Natural killer cell (primary cell): ENCODE results near the gene NTMT1. TPM values are rescaled to one million over a fixed set of nuclear protein-coding genes. Genes with fewer than 3 reads are reported as not detected.

Source experiments
- ATAC-seq, 3 donors: fragments of 150-1000 bp in 2 of 3; fragments of 200-7000 bp in 1 of 3; cut with Tn5 transposase; 1 replicate in 1 of 3; 2 replicates in 2 of 3; pipeline ENCODE4 v1.10.0; 2021; ENCODE audit warnings: mild to moderate bottlenecking in 2 of 3, moderate library complexity in 2 of 3
- DNase-seq, 2 donors: peaks; one replicate each; pipeline versions ENCODE4 v3.0.0 to v3.0.0-alpha.2; 2013 to 2021; ENCODE audit warnings: mixed read lengths in 1 of 2
- H3K27ac ChIP-seq: one replicate; pipeline ENCODE4 v1.5.1; 2013; ENCODE audit warnings: mild to moderate bottlenecking, low read length
- H3K27me3 ChIP-seq: one replicate; pipeline ENCODE4 v1.6.1; 2013; ENCODE audit warnings: low read length; ENCODE audit not compliant: control insufficient read depth, insufficient read depth
- H3K36me3 ChIP-seq: one replicate; pipeline ENCODE4 v1.6.1; 2013; ENCODE audit warnings: low read length; ENCODE audit not compliant: control insufficient read depth, insufficient read depth
- H3K4me1 ChIP-seq: one replicate; pipeline ENCODE4 v1.6.1; 2013; ENCODE audit warnings: low read length; ENCODE audit not compliant: control insufficient read depth, insufficient read depth
- H3K4me3 ChIP-seq: one replicate; pipeline ENCODE4 v1.5.1; 2013; ENCODE audit warnings: low read length
- H3K9me3 ChIP-seq: one replicate; pipeline ENCODE4 v1.6.1; 2013; ENCODE audit warnings: low read length; ENCODE audit not compliant: control insufficient read depth, insufficient read depth
- H3K27ac Mint-ChIP-seq, 2 donors: one replicate each; pipeline ENCODE4 v1.8.0; 2022; ENCODE audit warnings: mild to moderate bottlenecking in 2 of 2, mixed read lengths in 2 of 2, moderate library complexity in 1 of 2
- H3K27me3 Mint-ChIP-seq, 2 donors: one replicate each; pipeline ENCODE4 v1.8.0; 2022; ENCODE audit warnings: low read depth in 2 of 2, mixed read lengths in 2 of 2
- H3K36me3 Mint-ChIP-seq: one replicate; pipeline ENCODE4 v1.8.0; 2022; ENCODE audit warnings: mixed read lengths
- H3K4me1 Mint-ChIP-seq, 2 donors: one replicate each; pipeline ENCODE4 v1.8.0; 2022; ENCODE audit warnings: mixed read lengths in 2 of 2
- H3K4me3 Mint-ChIP-seq: one replicate; pipeline ENCODE4 v1.8.0; 2022; ENCODE audit warnings: mild to moderate bottlenecking, moderate library complexity, mixed read lengths
- H3K9me3 Mint-ChIP-seq, 2 donors: one replicate each; pipeline ENCODE4 v1.8.0; 2022; ENCODE audit warnings: mixed read lengths in 2 of 2
- WGBS: methylation state at CpG from one replicate; pipeline ENCODE4 v1.1.7; 2013; ENCODE audit warnings: missing lambda C conversion rate; ENCODE audit not compliant: insufficient coverage; 5-methylcytosine and 5-hydroxymethylcytosine counted together
- intact Hi-C: fragments of 100-400 bp; cut with micrococcal nuclease; formaldehyde crosslinking; loops from one replicate; pipeline ENCODE4 v1.14.2; 2022
- total RNA-seq, 4 donors: library from RNA; stranded (reverse); fragments of 120-200 nt in 1 of 4; gene quantifications; one replicate each; pipeline versions ENCODE4 v1.2.3 to v1.2.4, GENCODE V29; 2013 to 2022
- TF ChIP-seq, protein P1 (sequence below): fragments of 200-600 bp; IDR thresholded peaks from one replicate; pipeline ENCODE4 v1.8.0; 2022; ENCODE audit warnings: antibody characterized with exemption

The NTMT1 gene
- total RNA-seq, 3 donors from 2014 or later (not counting 1 experiment from before 2014, with no cell fraction given) = 17.1 to 23.5 (median 17.1) TPM

DNA sequence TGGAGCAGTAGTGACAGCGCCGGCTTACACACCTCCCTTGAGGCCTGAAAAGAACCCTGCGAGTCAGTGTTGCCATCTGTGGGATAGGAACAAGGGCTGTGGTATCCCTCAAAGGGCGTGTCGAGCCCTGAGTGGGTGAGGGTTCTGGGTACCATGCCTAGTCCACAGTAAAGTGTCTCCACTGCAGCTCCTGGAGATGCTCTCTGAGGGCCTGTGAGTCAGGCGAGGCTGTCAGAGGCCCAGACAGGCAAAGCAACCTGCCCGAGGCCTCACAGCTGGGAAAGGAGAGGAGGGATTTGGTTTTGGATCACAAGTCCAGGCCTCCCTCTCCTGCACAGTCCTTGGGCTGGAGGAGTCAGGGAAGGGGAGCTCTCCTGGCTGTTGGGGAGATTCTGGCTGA lies 45.6 kb downstream of the NTMT1 start:
- H3K27ac Mint-ChIP-seq = no peak overlapping the region

DNA sequence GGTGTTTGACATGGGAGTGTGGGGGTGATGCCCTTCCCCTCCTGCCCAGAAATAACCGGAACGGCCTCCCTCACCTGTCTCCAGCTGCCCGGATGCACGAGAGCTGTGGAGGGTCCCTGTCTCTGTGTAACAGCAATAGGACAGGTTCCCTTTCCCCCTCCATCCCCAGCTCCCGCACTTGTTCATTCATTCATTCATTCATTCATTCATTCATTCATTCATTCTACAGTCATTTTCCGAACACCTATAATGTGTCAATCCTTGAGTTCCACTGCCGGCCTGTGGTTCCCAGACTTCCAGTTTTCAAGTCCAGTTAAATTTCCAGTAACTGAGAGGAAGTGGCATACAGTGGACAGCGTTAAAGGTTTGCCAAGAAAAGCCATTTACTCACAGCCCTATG lies 46.7 kb downstream of the NTMT1 start:
- Mint-ChIP-seq H3K27me3 (peaks cover 0 to 8% of the 10 kb centered on the region in 2 donors), H3K4me3 (no peak overlapping the region), H3K4me1 (no peaks in the 10 kb centered on the region), H3K9me3 (no peaks in the 10 kb centered on the region), H3K27ac (no peak overlapping the region), H3K36me3 (no peaks in the 10 kb centered on the region)
- Histone ChIP-seq H3K27ac (no peak overlapping the region), H3K4me1 (no peaks in the 10 kb centered on the region), H3K9me3 (no peaks in the 10 kb centered on the region), H3K36me3 (no peaks in the 10 kb centered on the region), H3K4me3 (no peak overlapping the region), H3K27me3 (no peaks in the 10 kb centered on the region)
- TF ChIP-seq, protein P1, sequence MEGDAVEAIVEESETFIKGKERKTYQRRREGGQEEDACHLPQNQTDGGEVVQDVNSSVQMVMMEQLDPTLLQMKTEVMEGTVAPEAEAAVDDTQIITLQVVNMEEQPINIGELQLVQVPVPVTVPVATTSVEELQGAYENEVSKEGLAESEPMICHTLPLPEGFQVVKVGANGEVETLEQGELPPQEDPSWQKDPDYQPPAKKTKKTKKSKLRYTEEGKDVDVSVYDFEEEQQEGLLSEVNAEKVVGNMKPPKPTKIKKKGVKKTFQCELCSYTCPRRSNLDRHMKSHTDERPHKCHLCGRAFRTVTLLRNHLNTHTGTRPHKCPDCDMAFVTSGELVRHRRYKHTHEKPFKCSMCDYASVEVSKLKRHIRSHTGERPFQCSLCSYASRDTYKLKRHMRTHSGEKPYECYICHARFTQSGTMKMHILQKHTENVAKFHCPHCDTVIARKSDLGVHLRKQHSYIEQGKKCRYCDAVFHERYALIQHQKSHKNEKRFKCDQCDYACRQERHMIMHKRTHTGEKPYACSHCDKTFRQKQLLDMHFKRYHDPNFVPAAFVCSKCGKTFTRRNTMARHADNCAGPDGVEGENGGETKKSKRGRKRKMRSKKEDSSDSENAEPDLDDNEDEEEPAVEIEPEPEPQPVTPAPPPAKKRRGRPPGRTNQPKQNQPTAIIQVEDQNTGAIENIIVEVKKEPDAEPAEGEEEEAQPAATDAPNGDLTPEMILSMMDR = no peak
- DNase-seq (no peak), ATAC-seq (no peak)
- WGBS = 86% methylated on average over 8 of the region's 8 CpGs
- intact Hi-C loops = no loop called here

More for the DNA sequence above, 45.6 kb downstream of the NTMT1 start:
- H3K4me1 ChIP-seq = peaks cover 1% of the 10 kb centered on the region
- H3K27me3 Mint-ChIP-seq = peaks cover 7 to 11% of the 10 kb centered on the region in 2 donors
- DNase-seq (no peak), ATAC-seq (no peak)
- no peak overlapping the region for H3K4me3 ChIP-seq
- intact Hi-C loops = no loop called here
- peaks cover 2% of the 10 kb centered on the region for H3K27me3 ChIP-seq
- no peaks in the 10 kb centered on the region for H3K36me3 Mint-ChIP-seq
- H3K27ac ChIP-seq = no peak overlapping the region
- no peaks in the 10 kb centered on the region for H3K9me3 ChIP-seq
- no peaks in the 10 kb centered on the region for H3K4me1 Mint-ChIP-seq
- H3K9me3 Mint-ChIP-seq = no peaks in the 10 kb centered on the region
- WGBS = 66% methylated on average over 7 of the region's 7 CpGs
- TF ChIP-seq, protein P1 = no peak
- no peaks in the 10 kb centered on the region for H3K36me3 ChIP-seq
- no peak overlapping the region for H3K4me3 Mint-ChIP-seq

DNA sequence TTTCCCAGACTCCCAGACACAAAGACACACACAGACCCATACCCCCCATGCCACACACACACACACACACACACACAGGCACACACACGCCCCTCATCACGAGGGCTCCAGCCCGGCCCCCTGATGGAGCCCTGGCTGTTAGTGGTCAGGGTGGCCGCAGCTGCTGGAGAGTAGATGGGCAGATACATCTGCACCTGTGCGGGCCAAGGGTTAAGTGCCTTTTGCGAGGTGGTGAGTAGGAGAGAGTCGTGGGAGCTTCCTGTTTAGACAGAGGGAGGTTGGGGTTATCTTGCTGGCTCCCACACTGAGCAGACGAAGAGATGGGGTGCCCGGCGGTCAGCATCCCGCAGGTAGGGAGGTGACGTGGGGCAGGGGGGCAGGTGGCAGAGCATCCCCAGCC lies 47.6 kb downstream of the NTMT1 start:
- no peak overlapping the region for H3K4me3 ChIP-seq
- 66% methylated on average over 12 of the region's 12 CpGs for WGBS
- Mint-ChIP-seq H3K9me3 (no peaks in the 10 kb centered on the region), H3K27ac (no peak overlapping the region), H3K4me1 (no peaks in the 10 kb centered on the region), H3K36me3 (no peaks in the 10 kb centered on the region), H3K27me3 (peaks cover 0 to 13% of the 10 kb centered on the region in 2 donors), H3K4me3 (no peak overlapping the region)
- no peaks in the 10 kb centered on the region for H3K9me3 ChIP-seq
- TF ChIP-seq, protein P1 = no peak
- DNase-seq (no peak), ATAC-seq (no peak)
- H3K27ac ChIP-seq = no peak overlapping the region
- H3K36me3 ChIP-seq = no peaks in the 10 kb centered on the region
- H3K27me3 ChIP-seq = no peaks in the 10 kb centered on the region
- intact Hi-C loops = no loop called here
- H3K4me1 ChIP-seq = no peaks in the 10 kb centered on the region

DNA sequence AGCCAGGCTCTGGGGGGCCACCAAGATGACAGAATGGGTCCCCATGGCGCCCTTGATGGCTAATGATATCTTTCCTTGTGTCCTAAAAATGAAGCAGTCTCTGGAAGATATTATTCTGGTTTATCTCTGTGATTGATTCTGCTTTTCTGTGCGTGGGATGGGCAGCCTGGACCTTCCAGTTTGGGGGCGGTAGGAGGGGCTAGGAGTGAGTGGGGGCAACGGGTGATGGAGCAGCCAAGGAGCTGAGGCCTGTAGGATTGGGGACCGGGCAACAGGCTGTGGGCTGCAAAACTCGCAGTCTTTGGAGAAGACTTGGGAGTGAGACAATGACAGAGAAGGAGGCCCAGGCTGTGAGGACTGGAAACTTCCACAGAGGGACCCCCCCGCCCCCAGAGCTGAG lies 48.3 kb downstream of the NTMT1 start:
- H3K27me3 ChIP-seq = no peaks in the 10 kb centered on the region
- DNase-seq = no peak
- Mint-ChIP-seq H3K27ac (no peak overlapping the region), H3K9me3 (no peaks in the 10 kb centered on the region), H3K4me3 (no peak overlapping the region), H3K4me1 (no peaks in the 10 kb centered on the region), H3K36me3 (no peaks in the 10 kb centered on the region), H3K27me3 (peaks cover 0 to 13% of the 10 kb centered on the region in 2 donors)
- no peaks in the 10 kb centered on the region for H3K9me3 ChIP-seq
- ATAC-seq = no peak
- H3K4me3 ChIP-seq = no peak overlapping the region
- intact Hi-C loops = no loop called here
- TF ChIP-seq, protein P1 = no peak
- H3K4me1 ChIP-seq = no peaks in the 10 kb centered on the region
- H3K27ac ChIP-seq = no peak overlapping the region
- 80% methylated on average over 7 of the region's 7 CpGs for WGBS
- no peaks in the 10 kb centered on the region for H3K36me3 ChIP-seq
